ENCODE data around the gene RSAD2. TPM values are rescaled to one million over a fixed set of nuclear protein-coding genes. Genes with fewer than 3 reads are reported as not detected.

The RSAD2 gene
- total RNA-seq, 1 donor from 2014 or later = not detected

GRCh38 chr2:6905668-6906067 is 28.1 kb downstream of the RSAD2 start:
- H3K9me3 Mint-ChIP-seq (ENCODE audit: unreplicated experiment) = peaks cover 7% of the 10 kb centered on the region
- no peak for DNase-seq (ENCODE audit: extremely low spot score, unreplicated experiment)

DNA sequence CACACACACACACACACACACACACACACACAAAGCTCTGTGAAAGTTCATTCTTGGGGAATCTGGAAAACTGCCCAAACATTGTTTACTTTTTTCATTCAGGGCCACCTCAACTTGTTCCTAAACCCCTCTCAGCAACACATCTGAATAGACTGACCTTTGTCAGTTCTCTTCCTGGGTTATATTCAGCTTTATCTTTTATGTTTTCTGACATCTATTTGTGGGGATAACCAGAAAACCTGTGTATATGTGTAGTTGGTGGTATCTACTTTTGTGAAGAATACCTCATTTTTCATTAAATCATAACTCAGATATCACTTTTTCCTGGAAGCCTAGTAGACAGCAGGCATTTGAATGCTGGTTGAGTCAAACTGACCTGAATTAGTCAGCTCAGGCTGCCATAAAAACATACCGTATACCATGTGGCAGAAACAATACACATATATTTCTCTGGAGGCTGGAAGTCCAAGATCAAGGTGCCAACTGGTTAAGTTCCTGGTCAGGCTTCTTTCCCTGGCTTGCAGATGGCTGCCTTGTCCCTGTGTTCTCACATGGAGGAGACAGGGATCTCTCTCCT is 28.7 kb downstream of the RSAD2 start:
- peaks cover 7% of the 10 kb centered on the region for H3K9me3 Mint-ChIP-seq (ENCODE audit: unreplicated experiment)
- H3K27me3 Mint-ChIP-seq (ENCODE audit: unreplicated experiment) = peaks cover 54% of the 10 kb centered on the region

More at GRCh38 chr2:6905668-6906067, 28.1 kb downstream of the RSAD2 start:
- H3K36me3 Mint-ChIP-seq (ENCODE audit: unreplicated experiment) = no peaks in the 10 kb centered on the region
- no peaks in the 10 kb centered on the region for H3K4me1 Mint-ChIP-seq (ENCODE audit: unreplicated experiment)
- TF ChIP-seq, protein P1, sequence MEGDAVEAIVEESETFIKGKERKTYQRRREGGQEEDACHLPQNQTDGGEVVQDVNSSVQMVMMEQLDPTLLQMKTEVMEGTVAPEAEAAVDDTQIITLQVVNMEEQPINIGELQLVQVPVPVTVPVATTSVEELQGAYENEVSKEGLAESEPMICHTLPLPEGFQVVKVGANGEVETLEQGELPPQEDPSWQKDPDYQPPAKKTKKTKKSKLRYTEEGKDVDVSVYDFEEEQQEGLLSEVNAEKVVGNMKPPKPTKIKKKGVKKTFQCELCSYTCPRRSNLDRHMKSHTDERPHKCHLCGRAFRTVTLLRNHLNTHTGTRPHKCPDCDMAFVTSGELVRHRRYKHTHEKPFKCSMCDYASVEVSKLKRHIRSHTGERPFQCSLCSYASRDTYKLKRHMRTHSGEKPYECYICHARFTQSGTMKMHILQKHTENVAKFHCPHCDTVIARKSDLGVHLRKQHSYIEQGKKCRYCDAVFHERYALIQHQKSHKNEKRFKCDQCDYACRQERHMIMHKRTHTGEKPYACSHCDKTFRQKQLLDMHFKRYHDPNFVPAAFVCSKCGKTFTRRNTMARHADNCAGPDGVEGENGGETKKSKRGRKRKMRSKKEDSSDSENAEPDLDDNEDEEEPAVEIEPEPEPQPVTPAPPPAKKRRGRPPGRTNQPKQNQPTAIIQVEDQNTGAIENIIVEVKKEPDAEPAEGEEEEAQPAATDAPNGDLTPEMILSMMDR (IDR thresholded peaks at IDR 0.05) = no peak
- H3K27ac Mint-ChIP-seq (ENCODE audit: unreplicated experiment) = no peak overlapping the region
- no peak overlapping the region for H3K4me3 Mint-ChIP-seq (ENCODE audit: unreplicated experiment)
- H3K27me3 Mint-ChIP-seq (ENCODE audit: unreplicated experiment) = peaks cover 58% of the 10 kb centered on the region

DNA sequence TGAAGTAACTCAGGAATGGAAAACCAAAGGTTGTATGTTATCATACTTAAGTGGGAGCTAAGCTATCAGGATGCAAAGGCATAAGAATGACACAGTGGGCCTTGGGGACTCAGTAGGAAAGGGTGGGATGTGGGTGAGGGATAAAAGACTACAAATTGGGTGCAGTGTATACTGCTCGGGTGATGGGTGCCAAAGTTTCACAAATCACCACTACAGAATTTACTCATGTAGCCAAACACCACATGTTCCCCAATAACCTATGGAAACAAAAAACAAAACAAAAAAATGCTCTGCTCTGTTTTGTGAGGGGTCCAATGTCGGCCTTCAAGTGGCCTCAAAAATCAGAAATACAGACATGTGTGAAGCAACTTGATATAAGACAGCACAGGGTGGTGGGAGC is 30.7 kb downstream of the RSAD2 start:
- no peak overlapping the region for H3K27ac Mint-ChIP-seq (ENCODE audit: unreplicated experiment)
- no peaks in the 10 kb centered on the region for H3K9me3 Mint-ChIP-seq (ENCODE audit: unreplicated experiment)
- peaks cover 37% of the 10 kb centered on the region for H3K27me3 Mint-ChIP-seq (ENCODE audit: unreplicated experiment)
- TF ChIP-seq, protein P1 (IDR thresholded peaks at IDR 0.05) = no peak
- DNase-seq (ENCODE audit: extremely low spot score, unreplicated experiment) = no peak
- H3K4me1 Mint-ChIP-seq (ENCODE audit: unreplicated experiment) = no peaks in the 10 kb centered on the region
- no peaks in the 10 kb centered on the region for H3K36me3 Mint-ChIP-seq (ENCODE audit: unreplicated experiment)
- no peak overlapping the region for H3K4me3 Mint-ChIP-seq (ENCODE audit: unreplicated experiment)

More for the DNA sequence above, 28.7 kb downstream of the RSAD2 start:
- TF ChIP-seq, protein P1 (IDR thresholded peaks at IDR 0.05) = no peak
- Mint-ChIP-seq H3K4me3 (ENCODE audit: unreplicated experiment) (no peak overlapping the region), H3K27ac (ENCODE audit: unreplicated experiment) (no peak overlapping the region), H3K4me1 (ENCODE audit: unreplicated experiment) (no peaks in the 10 kb centered on the region), H3K36me3 (ENCODE audit: unreplicated experiment) (no peaks in the 10 kb centered on the region)
- no peak for DNase-seq (ENCODE audit: extremely low spot score, unreplicated experiment)

DNA sequence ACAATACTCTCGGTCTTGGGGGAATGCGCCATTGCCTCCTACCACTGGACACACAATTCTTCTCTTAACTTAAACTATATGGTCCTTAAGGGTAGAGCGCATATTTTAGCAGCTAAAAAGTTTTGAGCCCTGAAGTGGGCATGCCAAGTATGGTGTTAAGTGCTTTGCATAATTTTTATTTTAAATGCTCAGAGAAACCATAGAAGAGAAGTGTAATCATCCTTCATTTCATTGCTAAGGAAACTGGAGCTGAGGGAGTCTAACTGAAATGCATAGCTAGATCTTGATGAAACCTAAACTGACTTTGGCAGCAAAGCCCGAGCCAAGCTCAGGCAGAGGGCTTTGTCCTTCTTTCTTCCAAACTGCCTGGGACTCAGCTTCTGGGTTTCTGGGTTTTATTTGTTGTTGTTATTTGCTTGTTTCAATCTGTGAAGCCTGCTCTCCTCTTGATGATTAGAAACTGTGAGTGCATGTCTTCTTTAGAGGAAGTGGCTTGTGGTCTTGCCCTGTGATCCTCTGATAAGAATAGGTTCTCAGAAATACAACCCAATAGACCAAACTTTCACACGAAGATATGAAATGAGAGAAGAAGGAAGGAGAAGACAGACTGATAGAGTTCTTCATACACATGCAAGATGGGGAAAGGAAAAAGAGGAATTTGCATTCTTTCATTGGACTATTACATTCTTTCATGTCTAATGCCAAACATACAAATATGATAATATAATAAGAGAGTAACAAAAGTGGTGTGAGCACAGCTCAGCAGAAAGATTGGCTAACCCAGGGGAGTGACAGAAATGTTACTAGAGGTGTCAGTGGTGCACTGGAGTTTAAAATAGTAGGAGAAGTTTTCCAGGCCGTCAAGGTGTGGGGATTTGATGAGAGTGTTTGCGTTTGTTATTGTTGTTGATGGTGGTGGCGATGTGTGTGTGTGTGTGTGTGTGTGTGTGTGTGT is 32.1 kb downstream of the RSAD2 start:
- no peak overlapping the region for H3K4me3 Mint-ChIP-seq (ENCODE audit: unreplicated experiment)
- no peaks in the 10 kb centered on the region for H3K36me3 Mint-ChIP-seq (ENCODE audit: unreplicated experiment)
- H3K27ac Mint-ChIP-seq (ENCODE audit: unreplicated experiment) = no peak overlapping the region
- peaks cover 31% of the 10 kb centered on the region for H3K27me3 Mint-ChIP-seq (ENCODE audit: unreplicated experiment)
- no peak for DNase-seq (ENCODE audit: extremely low spot score, unreplicated experiment)
- TF ChIP-seq, protein P1 (IDR thresholded peaks at IDR 0.05) = no peak
- H3K9me3 Mint-ChIP-seq (ENCODE audit: unreplicated experiment) = no peaks in the 10 kb centered on the region
- peaks cover 2% of the 10 kb centered on the region for H3K4me1 Mint-ChIP-seq (ENCODE audit: unreplicated experiment)

DNA sequence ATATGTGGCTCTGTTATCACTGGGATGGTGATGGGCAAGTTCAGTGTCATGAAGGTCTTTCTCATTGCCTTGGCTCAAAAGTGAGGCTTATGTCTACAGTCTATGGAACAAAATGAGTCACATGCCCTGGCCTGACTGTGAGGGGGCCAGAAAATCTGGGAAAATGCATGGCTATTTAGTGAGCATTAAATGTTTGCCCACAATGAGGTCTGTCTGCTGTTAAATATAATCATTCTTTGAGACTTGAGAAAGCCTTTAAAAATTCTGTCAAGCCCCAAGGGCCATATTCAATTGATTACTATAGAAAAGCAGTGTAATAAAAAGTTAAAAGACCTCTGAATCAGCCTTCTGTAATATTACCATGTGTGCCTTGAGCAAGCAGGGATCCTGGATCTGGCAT is 34.1 kb downstream of the RSAD2 start:
- no peak for DNase-seq (ENCODE audit: extremely low spot score, unreplicated experiment)
- H3K4me3 Mint-ChIP-seq (ENCODE audit: unreplicated experiment) = no peak overlapping the region
- H3K36me3 Mint-ChIP-seq (ENCODE audit: unreplicated experiment) = no peaks in the 10 kb centered on the region
- TF ChIP-seq, protein P1 (IDR thresholded peaks at IDR 0.05) = no peak
- no peaks in the 10 kb centered on the region for H3K9me3 Mint-ChIP-seq (ENCODE audit: unreplicated experiment)
- peaks cover 2% of the 10 kb centered on the region for H3K4me1 Mint-ChIP-seq (ENCODE audit: unreplicated experiment)
- H3K27me3 Mint-ChIP-seq (ENCODE audit: unreplicated experiment) = peaks cover 24% of the 10 kb centered on the region
- H3K27ac Mint-ChIP-seq (ENCODE audit: unreplicated experiment) = no peak overlapping the region
